DMS153 treated with DMSO at 0.1 percent for 48 hours (cell line): ENCODE data around the gene RING1.

Source experiments
- DNase-seq: peaks from one replicate; lab custom pipeline; 2025; ENCODE audit not compliant: unreplicated experiment; lab: John Stamatoyannopoulos, UW

RING1 gene

GRCh38 chr6:33192105-33192646 lies 16.1 kb upstream of the RING1 start, which contains the start of gene COL11A2:
COL11A2 (minus strand) TSS chr6:33192467; CDS start chr6:33192240, 227 bp downstream.
- no peak for DNase-seq

GRCh38 chr6:33192671-33193602 lies 15.4 kb upstream of the RING1 start:
- DNase-seq, result no peak

- no peak for DNase-seq
Measured at GRCh38 chr6:33193619-33194018, 14.7 kb upstream of the RING1 start.

- no peak for DNase-seq
Measured at GRCh38 chr6:33194431-33194979, 13.8 kb upstream of the RING1 start.

GRCh38 chr6:33195304-33196165 lies 12.8 kb upstream of the RING1 start:
- no peak for DNase-seq

GRCh38 chr6:33197431-33198048 lies 10.8 kb upstream of the RING1 start:
- peak; percentile 59 for DNase-seq

GRCh38 chr6:33198159-33198852 lies 10.0 kb upstream of the RING1 start:
- no peak for DNase-seq

GRCh38 chr6:33198853-33199436 lies 9.4 kb upstream of the RING1 start:
- DNase-seq, result no peak

- DNase-seq, result no peak
Measured at GRCh38 chr6:33199687-33200218, 8.5 kb upstream of the RING1 start.

- peak; percentile 97 for DNase-seq
Measured at GRCh38 chr6:33200219-33201146, 7.8 kb upstream of the RING1 start, which contains the start of the genes RXRB and SLC39A7. RXRB (minus strand) TSS chr6:33200665; CDS start chr6:33200476, 189 bp downstream. SLC39A7 (plus strand) TSS chr6:33200867; CDS start chr6:33201246, 379 bp downstream.

- no peak for DNase-seq
Measured at GRCh38 chr6:33201147-33201545, 7.2 kb upstream of the RING1 start.

- no peak for DNase-seq
Measured at GRCh38 chr6:33201935-33202334, 6.4 kb upstream of the RING1 start.

GRCh38 chr6:33202799-33203198 lies 5.5 kb upstream of the RING1 start:
- DNase-seq, result no peak

- DNase-seq, result no peak
Measured at GRCh38 chr6:33203443-33204164, 4.7 kb upstream of the RING1 start.

- DNase-seq, result no peak
Measured at GRCh38 chr6:33204165-33204414, 4.2 kb upstream of the RING1 start.

- DNase-seq, result peak; percentile 79
Measured at GRCh38 chr6:33204415-33205190, 3.7 kb upstream of the RING1 start, which contains the start of gene HSD17B8. HSD17B8 (plus strand) TSS chr6:33204655; CDS start chr6:33204669, 14 bp downstream.
